Rectal smooth muscle tissue (tissue), 1 donor: ENCODE results near the gene DBNDD2.

Experiments
- H3K27ac ChIP-seq: one replicate; pipeline ENCODE4 v1.7.0; 2013; ENCODE audit warnings: low read depth, low read length, inconsistent platforms
- H3K27me3 ChIP-seq: one replicate; pipeline ENCODE4 v1.7.0; 2013; ENCODE audit warnings: low read length; ENCODE audit not compliant: control insufficient read depth, insufficient read depth
- H3K36me3 ChIP-seq: one replicate; pipeline ENCODE4 v1.7.0; 2013; ENCODE audit warnings: low read length; ENCODE audit not compliant: control insufficient read depth, insufficient read depth
- H3K4me1 ChIP-seq: one replicate; pipeline ENCODE4 v1.7.0; 2013; ENCODE audit warnings: low read length; ENCODE audit not compliant: control insufficient read depth, insufficient read depth
- H3K4me3 ChIP-seq: one replicate; pipeline ENCODE4 v1.7.0; 2013; ENCODE audit warnings: low read length
- H3K9ac ChIP-seq: one replicate; pipeline ENCODE4 v1.7.0; 2013; ENCODE audit warnings: low read length

DBNDD2 gene, protein sequence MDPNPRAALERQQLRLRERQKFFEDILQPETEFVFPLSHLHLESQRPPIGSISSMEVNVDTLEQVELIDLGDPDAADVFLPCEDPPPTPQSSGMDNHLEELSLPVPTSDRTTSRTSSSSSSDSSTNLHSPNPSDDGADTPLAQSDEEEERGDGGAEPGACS

DNA sequence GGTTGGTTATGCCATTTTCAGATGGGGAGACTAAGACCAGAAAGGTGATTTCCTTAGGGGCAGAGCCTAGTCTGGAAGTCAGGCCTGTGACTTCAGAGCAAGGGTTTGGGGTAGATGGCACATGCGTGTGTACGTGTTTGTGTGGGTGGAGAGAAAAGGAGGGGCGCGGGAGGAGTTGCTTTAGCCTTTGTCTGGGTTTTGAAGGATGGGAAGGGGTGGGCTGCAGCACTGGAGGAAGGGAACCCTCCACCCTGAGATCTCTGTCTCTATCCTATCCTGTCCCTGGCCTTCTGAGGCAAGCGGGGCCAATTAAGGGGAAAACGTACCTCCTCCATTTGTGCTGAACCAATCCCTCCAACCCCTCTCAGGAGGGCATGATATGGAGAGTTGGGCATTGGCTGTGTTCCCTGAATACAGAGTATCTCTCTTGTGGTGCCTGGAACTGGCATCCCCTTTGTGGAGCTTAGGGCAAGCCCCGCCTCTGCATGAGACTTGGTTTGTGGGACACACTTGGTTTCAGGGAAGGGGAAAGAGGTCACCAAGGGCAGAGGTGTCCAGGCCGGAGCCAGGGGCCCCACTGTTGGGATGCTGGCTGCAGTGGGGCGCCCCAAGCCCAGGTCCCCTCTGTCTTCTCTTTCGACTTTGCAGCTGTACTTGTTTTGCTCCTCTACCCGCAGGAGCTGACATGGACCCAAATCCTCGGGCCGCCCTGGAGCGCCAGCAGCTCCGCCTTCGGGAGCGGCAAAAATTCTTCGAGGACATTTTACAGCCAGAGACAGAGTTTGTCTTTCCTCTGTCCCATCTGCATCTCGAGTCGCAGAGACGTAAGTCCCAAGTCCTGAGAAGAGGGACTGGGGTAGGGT is at the start of gene DBNDD2:
DBNDD2 (plus strand) TSS at position 507 of the 863 bp plus-strand sequence; CDS start at position 686, 179 bp downstream.
- Histone ChIP-seq H3K27me3 (no peaks in the 10 kb centered on the region), H3K4me1 (peaks cover 21% of the 10 kb centered on the region), H3K36me3 (peaks cover 12% of the 10 kb centered on the region), H3K9ac (peak within 1 kb of the TSS; percentile 93), H3K27ac (peak within 1 kb of the TSS; percentile 99), H3K4me3 (peak within 1 kb of the TSS; percentile 94)

DNA sequence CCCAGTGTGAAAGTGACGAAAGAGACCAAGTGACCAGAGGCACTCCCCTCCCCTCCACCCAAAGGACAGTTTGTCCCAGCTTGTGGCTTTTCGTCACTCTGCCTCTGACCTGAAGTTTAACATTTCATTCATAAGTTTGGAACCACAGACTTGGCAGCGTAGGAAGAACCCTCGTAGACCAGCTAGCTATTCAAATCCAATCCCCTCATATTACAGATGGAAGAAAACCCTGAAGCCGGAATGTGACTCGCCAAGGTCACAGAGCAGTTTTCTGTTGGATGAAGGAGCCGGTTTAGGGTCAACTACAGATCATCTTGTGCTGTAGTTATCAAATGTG is 49.1 kb upstream of the DBNDD2 start:
- Histone ChIP-seq H3K36me3 (no peaks in the 10 kb centered on the region), H3K4me3 (no peak overlapping the region), H3K27ac (peak overlapping the region; percentile 95), H3K27me3 (no peaks in the 10 kb centered on the region), H3K9ac (no peak overlapping the region), H3K4me1 (peaks cover 43% of the 10 kb centered on the region)

DNA sequence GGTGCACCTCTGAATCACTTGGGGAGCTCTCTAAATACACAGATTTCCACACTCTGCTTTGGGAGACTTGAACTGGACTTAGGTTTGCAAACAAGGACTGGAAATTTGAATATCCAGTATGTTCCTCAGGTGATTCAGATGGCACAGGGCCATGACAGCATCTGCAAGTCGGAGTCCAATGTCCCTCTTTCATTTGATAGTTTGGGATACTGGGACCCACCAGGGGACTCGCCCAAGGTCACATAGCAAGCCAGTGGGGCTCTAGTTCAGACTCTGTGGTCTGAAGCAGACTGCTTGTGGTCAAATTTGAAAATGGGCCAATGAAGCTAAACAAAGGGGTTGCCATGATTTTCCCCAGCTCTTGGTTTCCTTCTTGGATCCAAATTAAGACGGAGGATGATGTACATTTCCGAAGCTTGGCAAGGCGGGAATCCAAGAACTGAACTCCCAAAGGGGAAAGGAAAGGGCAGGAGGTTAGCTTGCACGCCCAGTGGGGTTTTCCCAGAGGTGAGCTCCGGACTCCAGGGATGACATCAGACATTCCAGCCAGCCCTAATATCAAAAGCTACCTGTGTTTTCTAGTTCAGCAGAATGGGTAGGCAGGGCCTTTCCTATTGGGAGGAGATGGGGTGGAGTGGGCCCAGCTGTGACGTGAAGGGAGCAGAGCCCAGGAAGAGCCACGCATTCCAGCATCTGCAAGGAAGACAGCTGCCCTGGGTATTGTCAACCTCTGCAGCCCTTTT is 48.5 kb upstream of the DBNDD2 start:
- no peaks in the 10 kb centered on the region for H3K27me3 ChIP-seq
- H3K4me3 ChIP-seq: no peak overlapping the region
- H3K9ac ChIP-seq: no peak overlapping the region
- no peaks in the 10 kb centered on the region for H3K36me3 ChIP-seq
- H3K4me1 ChIP-seq: peaks cover 45% of the 10 kb centered on the region
- H3K27ac ChIP-seq: peak overlapping the region; percentile 95

DNA sequence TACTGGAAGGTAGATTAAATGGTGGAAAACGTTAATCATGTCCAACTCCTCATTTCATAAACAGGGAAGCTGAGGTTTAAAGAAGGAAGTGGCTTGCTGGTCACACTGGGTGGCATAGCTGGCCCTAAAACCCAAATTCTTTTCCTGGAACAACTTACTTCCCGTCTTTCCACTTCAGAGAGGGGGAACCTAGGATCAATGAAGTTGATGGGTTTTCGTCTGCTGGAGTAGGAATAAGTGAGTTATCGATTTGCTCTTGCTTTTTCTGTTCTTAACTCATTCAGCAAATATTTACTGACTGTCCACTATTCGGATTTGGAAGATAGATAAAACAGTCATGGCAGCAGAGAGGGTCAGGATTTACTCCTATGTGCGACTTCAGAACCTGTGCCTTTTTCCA is 46.3 kb upstream of the DBNDD2 start:
- Histone ChIP-seq H3K4me3 (no peak overlapping the region), H3K9ac (no peak overlapping the region), H3K4me1 (peaks cover 33% of the 10 kb centered on the region), H3K36me3 (peaks cover 13% of the 10 kb centered on the region), H3K27ac (no peak overlapping the region), H3K27me3 (no peaks in the 10 kb centered on the region)

DNA sequence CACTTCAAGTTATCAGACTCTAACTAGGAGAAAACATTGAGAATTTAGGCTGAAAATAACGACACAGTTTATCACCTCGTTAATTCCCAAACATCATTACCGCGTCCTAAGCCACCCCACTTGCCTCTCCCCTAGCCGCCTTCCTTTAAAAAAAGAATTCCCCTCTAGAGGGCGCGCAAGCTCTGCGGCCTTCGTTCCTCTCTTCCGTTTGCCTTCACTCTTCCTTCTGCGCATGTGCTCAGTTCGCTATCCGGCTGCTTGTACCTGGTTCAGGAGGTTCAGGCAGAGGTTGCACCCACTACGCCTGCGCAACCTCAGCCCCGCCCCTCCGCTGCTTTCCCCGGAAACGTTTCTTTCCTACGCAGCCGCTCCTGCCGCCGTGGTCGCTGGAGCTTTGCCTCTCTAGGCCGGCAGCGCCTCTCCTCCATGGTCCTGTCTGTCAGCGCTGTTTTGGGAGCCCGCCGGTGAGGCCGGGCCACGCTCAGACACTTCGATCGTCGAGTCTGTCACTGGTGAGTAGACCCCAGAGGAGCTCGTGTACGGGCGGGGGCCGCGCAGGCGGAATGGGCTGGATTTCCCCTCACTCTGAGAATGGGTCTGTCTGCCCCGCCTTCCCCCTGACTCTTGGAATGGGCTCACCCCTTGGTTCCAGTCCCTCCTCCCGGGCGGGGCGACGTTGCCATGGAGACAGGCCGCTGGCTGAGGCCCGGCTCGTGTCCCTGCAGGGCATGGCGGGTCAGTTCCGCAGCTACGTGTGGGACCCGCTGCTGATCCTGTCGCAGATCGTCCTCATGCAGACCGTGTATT is 45.1 kb upstream of the DBNDD2 start, which contains the start of gene SYS1:
SYS1 (plus strand) TSS at position 353 of the 807 bp plus-strand sequence; CDS start at position 729, 376 bp downstream.
- H3K36me3 ChIP-seq: peaks cover 22% of the 10 kb centered on the region
- peaks cover 29% of the 10 kb centered on the region for H3K4me1 ChIP-seq

DNA sequence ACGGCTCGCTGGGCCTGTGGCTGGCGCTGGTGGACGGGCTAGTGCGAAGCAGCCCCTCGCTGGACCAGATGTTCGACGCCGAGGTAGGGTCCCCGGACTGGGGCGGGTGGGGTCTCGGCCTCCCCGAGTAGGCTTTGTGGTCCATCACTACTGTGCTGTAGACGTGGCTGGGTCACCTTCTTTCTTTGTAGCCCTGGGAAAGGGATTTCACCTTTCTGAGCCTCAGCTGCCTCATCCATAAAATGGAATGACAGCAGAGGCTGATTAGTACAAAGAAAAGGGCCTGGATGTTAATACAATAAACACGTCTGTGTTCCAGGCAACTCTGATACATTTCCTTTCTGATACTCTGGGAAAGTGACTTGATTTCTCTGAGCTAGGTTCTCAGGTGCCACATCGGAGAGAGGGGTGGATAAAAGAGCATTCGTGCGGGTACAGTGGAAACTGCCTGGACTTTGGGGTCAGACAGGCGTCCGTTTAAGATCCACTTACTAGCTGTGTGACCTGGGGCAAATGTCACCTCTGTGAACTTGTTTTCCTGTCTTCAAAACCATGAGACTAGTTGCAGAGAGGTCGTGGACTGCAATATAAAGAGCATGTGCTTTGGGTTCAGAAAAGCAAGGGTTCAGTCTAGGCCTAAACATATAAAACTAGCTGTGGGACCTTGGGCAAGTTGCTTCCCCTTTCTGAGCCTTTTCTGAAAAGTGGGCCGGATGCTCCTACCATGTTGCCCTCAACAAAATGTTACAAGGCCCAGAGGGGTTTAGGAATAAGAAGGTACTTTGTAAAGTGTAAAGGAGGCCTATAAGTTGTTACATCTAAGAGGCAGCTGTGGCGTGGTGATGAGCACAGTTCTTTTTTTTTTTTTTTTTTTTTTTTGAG is 44.2 kb upstream of the DBNDD2 start:
- H3K27ac ChIP-seq: peak overlapping the region; percentile 98
- H3K9ac ChIP-seq: peak overlapping the region; percentile 83
- peaks cover 23% of the 10 kb centered on the region for H3K4me1 ChIP-seq
- peak overlapping the region; percentile 74 for H3K4me3 ChIP-seq
- no peaks in the 10 kb centered on the region for H3K27me3 ChIP-seq
- peaks cover 22% of the 10 kb centered on the region for H3K36me3 ChIP-seq

More for the DNA sequence above, 45.1 kb upstream of the DBNDD2 start, which contains the start of gene SYS1:
- H3K27ac ChIP-seq: peak within 1 kb of the TSS; percentile 98
- H3K4me3 ChIP-seq: peak within 1 kb of the TSS; percentile 74
- H3K27me3 ChIP-seq: no peaks in the 10 kb centered on the region
- H3K9ac ChIP-seq: peak within 1 kb of the TSS; percentile 83

DNA sequence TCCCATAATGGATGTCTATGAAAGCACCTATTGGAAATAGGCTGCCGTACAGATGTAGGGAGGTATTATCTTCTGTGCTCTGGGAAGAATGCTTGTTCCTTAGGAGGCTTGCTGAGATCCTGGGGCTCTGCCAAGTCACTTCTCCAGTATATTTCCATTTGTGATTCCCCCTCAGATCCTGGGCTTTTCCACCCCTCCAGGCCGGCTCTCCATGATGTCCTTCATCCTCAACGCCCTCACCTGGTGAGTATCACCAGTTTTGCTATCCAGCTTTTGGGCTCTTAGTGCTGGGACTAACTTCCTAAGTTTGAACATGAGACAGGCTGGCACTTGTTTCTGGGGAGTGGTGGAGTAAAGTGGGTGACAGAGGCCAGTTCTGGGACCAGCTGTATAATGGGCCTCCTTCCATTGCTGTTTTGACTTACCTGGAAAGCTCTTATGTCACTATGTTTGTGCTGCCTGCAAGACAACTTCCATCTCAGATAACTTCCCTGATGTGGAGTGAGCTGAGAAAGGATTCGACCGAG is 42.6 kb upstream of the DBNDD2 start:
- Histone ChIP-seq H3K36me3 (peaks cover 22% of the 10 kb centered on the region), H3K27me3 (no peaks in the 10 kb centered on the region), H3K27ac (no peak overlapping the region), H3K4me3 (no peak overlapping the region), H3K4me1 (peaks cover 11% of the 10 kb centered on the region), H3K9ac (no peak overlapping the region)

DNA sequence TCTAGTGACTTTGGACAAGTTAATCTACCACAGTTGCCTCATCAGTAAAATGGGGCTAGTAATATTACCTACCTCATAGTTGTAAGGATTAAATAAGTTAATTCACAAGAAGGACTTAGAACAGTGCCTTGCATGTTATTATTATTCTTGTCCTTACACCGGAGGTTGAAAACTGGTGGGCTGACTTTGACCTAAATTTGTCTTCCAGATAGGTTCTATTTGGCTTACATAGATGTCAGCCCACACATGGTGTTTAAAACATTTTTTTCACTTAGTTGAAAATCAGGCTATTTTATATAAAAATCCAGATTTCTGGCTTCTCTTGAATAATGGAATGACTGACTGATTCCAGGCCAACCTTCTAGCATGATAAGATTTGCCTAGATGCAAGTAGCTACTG is 41.9 kb upstream of the DBNDD2 start:
- H3K4me3 ChIP-seq: no peak overlapping the region
- peaks cover 22% of the 10 kb centered on the region for H3K36me3 ChIP-seq
- no peaks in the 10 kb centered on the region for H3K27me3 ChIP-seq
- no peak overlapping the region for H3K9ac ChIP-seq
- no peak overlapping the region for H3K27ac ChIP-seq
- H3K4me1 ChIP-seq: peaks cover 11% of the 10 kb centered on the region

DNA sequence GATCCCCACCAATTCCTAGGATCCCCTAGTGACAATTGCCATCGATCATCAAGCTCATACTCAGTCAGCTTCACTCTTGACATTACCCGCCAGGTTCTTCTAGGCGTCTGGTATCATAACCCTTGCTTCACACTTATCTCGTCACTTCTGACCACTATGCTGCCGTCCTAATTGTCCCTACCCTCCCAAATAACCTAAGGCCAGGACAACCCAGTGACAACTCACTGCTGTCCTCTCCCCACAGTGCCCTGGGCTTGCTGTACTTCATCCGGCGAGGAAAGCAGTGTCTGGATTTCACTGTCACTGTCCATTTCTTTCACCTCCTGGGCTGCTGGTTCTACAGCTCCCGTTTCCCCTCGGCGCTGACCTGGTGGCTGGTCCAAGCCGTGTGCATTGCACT is 41.5 kb upstream of the DBNDD2 start:
- H3K4me3 ChIP-seq: no peak overlapping the region
- H3K27ac ChIP-seq: no peak overlapping the region
- no peaks in the 10 kb centered on the region for H3K27me3 ChIP-seq
- H3K9ac ChIP-seq: no peak overlapping the region
- peaks cover 11% of the 10 kb centered on the region for H3K4me1 ChIP-seq
- peaks cover 22% of the 10 kb centered on the region for H3K36me3 ChIP-seq

DNA sequence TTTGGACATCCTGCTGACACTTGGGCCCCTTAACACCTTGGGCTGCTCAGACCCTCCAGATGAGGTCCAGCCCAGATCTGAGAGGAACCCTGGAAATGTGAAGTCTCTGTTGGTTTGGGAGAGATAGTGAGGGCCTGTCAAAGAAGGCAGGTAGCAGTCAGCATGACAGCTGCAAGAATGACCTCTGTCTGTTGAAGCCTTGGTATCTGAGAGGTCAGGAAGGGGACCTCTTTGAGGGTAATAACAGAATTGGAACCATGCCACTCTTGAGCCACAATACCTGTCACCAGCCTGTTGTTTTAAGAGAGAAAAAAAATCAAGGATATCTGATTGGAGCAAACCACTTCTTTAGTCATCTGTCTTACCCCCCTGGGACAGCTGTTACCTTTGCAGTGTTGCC is 41.0 kb upstream of the DBNDD2 start:
- Histone ChIP-seq H3K27ac (no peak overlapping the region), H3K9ac (no peak overlapping the region), H3K27me3 (no peaks in the 10 kb centered on the region), H3K4me3 (no peak overlapping the region), H3K36me3 (peaks cover 22% of the 10 kb centered on the region), H3K4me1 (peaks cover 11% of the 10 kb centered on the region)
